NCI-H524 treated with DMSO at 0.1 percent for 48 hours (cell line): ENCODE measurements around the gene SPI1.

Experiments used
- DNase-seq: peaks from one replicate; lab custom pipeline; 2025; lab: John Stamatoyannopoulos, UW

SPI1 gene

DNA sequence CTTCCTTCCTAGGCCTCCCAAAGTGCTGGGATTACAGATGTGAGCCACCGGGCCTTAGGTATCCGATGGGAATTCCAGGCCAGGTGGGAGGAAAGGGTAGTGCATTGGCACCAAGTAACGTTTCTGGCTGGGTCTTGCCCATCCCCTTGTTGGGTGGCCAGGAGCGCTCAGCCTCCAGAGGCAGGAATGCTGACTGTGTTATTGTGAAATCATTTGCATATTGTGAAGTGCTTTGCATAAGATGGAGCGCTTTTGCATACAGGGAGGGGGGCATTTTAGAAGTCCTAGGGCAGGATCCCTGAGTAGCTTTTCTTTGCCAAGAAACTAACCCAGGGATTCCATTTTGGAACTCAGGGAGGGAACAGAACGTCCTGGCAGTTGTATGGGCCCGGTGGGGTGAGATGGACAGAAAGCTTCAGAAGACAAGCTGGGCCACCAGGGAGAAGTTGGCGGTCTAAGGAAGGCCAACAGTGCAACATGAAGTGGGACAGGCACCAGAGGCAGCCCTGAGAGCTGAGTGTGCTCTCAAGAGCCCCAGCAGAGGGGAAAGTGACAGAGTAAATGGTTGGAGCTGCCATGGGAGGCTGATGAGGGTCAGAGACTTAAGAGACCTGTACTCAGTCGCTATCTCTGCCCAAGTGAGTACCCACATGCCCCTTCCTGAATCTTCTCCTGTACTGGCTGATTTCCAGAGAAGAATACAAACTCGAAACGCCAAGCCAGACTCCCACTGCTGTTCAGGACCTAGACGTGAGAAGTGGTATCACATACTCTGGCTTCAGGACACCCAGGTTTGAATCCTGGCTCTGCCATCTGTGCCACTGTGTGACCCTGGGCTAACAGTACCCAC lies 28.8 kb upstream of the SPI1 start:
- DNase-seq: no peak

DNA sequence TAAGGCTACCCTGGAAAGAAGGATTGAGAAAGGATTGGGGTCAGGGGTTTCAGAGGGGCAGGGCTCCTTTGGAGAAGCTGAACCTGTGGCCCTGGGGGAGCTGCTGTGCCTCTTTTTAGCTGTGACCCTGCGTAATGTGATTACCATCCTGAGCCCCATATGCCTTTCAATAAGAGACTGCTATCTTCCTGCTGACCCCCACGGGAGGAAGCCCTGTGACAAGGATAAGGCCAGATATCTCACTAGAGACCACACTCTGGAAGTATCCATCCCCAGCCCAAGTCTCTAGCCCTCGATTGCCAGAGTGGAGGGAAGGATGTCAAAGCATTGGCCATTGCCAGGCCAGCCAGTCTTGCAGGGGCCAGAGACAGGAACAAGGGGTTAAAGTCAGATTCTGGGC lies 25.2 kb upstream of the SPI1 start:
- DNase-seq: no peak

DNA sequence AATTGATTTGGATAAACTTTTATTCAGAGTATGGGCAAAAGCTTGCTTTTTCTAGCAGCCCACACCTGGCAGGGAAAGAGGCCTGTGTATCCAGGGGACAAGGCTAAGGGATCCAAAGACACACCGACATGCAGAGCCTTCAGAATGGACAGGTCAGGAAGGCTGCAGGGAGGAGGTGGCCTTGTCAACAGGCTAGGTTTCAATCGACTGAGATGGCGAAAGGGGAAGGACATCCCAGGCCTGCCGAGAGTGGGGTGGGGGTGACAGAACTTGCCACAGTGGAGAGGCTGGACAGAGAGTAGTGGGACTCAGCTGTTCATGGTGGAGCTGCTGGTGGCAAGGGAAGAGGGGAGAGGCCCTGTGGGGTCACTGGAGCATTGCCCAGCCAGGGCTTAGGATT lies 24.8 kb upstream of the SPI1 start:
- DNase-seq: no peak

DNA sequence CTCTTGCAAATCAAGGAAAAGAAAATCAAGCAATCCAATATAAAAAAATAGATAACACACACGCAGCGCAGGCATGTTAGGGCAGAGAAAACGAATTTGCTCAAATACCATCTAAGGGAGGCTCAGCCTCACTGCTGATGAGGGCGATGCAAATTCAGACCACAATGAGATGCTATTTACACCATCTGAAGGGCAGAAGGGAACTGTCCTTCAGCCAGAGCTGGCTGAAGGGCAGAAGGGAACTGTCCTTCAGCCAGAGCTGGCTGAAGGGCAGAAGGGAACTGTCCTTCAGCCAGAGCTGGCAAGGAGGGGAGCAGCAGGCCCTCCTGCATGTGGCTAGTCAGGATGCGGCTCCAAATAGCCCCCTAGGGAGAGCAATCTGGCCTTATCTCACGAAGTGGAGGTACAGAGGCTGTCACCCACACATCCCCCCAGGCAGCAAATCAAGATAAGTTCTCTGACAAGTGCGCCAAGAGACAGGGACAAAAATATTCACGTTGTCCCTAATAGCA lies 22.5 kb upstream of the SPI1 start:
- no peak for DNase-seq

DNA sequence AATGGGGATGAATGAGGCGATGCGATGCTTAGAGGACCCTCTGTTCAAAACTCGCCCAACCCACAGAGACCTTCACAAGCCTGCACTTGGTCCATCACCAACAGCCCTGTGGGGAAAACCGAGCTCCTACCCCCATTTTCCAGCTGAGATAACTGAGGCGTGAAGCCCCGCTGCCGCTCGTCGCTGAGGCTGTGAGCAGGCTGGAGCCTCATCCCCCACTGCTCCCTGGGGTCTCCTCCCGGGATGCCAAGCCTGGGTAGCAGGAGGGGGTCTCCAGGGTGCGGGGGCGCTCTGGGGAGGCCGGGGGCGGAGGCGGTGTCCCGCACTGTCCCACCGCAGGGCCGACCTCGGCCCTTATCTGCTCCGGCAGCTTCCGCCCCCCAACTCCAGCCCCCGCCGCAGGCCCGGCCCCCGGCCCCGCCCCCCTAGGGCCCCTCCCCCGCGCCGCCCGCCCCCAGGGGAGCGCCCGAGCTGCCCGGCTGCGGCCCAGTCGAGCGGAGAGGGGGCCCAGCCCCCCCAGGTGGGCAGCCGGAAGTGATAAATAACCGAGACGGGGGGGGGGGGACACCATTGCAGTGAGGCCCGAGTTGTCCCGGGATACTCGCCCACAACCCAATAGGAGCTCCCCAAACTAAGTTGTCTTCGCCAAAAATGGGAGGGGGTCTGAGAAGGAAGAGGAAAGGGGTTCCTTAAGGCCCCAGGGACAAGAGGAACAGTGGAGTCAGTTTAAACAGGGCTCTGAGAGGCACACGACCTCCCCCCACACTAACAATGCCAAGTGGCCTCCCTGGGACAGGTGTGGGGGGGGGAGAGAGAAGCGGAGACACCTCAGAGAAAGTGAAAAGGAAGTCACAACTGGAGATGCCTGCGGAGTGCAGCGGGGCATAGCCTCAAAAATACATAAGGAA lies 21.8 kb upstream of the SPI1 start:
- DNase-seq: no peak

DNA sequence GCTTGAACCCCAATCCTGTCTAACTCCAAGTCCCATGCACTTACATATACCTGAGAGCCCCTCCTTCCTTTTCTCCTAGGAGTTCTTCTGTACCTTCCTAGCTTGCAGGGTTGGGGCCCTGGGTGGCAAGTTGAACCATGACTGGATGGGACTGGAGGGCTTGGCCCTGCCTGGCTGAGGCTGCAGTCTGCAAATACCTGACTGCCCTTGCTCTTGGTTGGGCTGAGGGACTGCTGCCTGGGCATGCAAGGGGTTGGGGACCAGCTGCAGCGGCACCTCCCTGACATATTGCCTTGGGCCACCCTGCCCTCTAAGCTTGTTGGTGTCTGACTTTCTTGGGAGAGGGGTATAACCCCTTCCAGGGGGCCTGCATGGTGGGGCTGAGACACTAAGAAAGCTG lies 20.2 kb upstream of the SPI1 start:
- no peak for DNase-seq

DNA sequence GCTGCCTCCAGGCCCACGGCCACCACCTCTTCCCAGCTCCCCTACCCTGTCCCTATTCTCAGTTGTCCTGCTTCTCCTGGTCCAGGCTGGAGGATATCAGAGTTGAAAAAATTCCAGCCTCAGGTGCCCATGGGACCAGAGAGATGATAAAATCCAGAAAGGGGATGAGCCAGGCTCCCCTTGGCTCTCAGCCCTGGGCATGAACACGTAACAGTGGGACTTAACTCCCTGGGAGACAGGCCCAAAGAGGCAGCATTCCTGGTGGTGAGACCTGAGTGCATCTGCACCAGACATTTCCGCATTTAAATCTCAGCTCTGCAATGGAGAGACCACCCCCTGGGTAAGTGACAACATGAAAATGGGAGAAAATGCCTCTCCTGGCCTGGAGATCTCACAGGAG lies 19.7 kb upstream of the SPI1 start:
- no peak for DNase-seq

DNA sequence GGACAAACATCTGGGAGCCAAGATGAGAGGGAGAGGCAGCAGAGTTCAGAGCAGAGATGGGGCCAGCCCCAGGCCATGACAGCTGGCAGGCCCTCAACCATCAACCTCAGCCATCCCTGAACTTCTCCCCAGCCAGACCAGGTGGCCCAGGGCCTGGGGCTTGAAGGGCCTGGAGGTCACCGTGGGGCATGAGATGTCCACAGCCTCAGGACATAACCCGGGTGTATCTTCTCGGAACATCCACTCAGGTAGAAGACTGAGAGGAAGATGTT lies 17.6 kb upstream of the SPI1 start:
- DNase-seq: no peak

DNA sequence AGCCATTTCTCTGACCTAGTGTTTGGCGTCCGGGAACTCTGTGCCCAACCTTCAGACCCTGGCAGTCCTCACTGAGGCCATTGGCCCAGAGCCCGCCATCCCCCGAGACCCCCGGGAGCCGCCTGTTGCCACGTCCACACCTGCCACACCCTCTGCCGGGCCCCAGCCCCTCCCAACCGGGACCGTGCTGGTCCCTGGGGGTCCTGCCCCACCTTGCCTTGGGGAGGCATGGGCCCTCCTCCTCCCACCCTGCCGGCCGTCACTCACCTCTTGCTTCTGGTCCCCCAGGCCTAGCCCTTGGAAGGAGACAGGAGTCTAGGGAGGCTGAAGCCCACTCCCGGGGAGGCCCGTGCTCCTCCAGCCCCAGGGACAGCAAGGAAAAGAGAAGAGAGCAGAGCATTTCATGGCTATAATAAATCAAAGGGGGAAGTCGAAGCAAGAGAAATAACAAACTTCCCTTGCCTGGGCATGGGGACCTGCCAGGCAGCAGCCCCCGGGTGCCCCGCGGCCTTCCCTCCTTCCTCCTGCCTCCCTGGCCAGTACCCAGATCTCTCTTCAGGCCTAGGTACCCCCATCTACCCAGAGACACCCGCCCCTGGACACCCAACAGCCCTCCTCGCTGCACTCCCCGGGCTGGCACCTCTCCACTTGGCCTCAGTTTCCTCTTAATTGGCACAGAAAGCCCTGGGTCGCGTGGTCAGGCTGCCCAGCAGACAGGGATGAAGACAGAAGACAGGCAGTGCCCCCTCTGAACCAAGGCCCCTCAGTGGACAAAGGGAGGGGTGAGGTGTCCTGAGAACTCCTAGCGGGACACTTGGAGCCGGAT lies 17.1 kb upstream of the SPI1 start:
- no peak for DNase-seq

DNA sequence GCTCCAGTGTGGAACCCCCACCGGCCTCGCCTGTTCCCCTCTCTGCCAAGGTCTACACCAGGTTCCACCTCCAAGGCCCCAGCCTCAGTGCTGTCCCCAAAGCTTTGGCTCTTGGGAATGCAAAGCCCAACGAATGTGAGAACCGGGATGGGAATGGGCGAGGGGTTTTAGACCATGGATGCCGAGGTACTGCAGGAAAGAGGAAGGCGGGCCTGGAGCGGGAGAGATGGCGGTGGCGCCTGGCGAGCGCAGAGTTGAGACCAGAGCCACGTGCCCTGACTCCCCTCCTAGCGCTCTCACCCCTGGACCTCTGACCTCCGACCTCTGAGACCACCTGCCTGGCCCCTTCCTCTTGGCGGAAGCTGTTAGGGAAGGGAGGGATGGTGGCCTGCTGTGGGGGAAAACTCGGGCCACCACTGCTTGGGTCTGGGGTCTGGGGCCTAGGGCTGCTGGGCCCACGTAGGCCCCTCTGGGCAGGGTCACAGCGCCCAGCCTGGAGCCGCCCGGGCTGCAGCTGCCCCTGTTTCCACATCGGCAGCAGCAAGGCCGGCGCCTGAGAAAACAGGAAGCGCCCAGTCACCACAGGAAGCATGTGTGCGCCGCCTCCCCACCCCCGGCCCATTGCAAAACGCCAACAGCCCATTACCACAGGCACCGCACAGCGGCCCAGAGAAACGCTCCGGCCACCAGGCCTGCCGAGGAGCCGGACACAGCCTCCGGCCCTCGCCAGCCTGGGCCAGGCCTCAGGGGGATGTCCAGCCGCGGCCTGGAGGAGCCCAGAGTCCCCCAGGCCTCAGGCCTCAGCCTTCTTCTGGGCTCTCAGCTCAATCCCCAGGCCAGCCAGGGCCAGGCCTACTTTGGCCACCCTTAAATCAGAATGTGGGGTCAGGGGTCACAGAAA lies 16.2 kb upstream of the SPI1 start:
- no peak for DNase-seq

DNA sequence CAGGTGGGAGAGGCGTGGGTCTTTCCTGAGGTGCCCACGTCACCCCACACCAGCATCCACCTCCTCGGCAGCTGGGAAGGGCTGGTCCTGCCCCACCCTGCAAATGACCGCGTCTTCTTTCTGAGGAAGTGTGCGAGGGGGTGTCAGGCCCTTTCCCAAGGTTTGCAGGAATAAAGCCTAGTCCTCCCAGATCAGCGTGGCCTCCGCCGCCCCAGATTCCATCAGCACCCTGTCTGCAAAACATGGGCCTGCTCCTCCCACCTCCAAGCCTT lies 15.6 kb upstream of the SPI1 start:
- DNase-seq: no peak

DNA sequence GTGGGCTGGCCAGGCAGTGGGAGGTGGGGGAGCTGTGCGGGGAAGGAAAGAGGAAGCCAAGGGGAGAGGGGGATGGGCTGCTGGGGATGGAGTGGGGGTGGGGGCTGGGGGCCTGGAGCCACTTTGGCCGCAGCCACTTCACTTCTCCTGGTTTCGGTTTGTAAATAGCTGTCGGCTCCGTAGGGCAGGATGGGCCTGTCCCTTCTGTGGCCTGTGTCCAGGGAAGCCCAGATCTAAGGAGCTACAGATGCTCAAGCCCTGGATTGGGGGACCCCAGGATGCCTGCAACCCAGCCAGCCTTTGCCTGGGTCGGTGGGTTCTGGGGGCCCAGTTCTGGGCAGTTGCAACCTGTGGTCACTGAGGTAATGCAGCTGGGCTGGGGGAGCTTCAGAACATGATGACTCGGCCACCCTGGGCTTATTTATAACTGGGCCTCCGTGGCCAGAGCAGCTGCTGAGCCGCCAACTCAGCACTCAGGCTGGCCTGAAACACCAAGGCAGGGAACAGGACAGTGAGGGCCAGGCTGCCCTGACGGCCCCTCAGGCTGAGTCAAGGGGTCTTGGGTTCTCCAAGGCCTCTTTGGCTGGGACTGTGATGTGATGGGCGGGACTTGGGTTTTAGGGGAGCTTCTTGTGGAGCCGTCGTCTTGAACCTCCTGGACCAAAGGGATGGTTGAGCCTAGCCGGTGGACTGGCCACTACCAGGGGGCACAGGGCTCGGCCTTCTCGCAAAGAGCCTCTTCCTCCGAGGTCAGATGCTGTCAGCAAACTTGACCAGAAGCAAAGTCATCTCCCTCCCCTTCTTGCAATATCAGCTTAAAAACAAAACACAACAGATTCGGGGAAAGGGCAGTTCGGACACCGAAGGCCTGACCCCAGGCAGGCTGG lies 15.1 kb upstream of the SPI1 start:
- DNase-seq: no peak

DNA sequence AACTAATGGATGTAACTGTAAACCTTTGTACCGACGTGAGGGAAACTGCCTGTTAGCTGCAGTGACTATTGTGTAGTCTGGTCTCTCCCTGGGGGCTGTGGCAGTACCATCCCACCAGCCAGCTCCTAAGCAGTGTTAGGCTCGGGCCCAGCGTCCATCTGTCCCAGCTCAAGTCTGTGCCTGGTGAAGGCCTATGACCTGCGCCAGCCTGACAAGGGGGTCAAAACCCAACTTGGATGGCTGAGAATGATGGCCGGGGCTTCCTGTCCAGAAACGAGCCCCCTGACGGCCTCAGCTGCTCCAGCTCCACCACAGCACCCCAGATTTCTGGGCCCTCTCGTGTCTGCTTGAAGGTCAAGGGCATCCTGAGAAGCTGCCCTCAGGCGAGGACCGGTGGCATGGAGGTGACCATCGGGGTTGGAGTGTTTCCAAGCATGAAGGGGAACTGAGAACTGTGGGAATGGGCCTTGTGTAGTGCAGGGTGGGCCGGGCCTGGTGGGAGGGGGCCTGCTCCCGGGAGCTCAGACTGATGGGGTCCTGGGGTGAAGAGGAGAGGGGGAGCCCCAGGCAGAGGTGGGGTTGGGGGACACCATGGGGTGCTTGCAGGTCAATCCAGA lies 14.3 kb upstream of the SPI1 start:
- DNase-seq: no peak

DNA sequence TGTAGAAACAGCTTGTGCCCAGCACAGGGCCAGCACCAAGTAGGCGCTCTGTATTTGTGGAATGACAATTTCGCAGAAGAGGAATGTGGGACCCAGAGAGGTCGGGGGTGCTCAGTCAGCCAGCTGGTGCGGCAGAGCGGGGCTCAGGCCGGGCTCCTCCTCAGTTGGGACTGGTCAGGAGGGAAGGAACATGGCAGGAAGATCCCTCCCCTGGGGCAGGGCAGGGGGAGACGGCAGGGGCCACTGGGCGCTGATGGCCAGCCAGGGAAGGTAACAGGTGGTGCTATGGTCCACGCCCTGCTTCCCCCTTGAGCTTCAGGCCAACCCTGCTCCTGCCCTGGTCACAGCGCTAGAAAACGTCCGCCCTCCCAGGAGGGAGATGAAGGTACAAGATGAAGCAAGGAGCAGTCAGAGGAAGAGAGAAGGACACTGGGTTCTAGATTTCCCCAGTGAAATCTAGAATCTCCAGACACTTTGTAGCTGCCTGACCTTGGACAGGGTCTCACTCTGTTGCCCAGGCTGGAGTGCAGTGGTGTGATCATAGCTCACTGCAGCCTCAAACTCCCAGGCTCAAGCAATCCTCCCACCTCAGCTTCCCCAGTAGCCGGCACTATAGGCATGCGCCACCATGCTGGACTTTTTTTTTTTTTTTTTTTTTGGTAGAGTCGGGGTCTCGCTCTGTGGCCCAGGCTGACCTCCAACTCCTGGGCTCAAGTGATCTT lies 13.5 kb upstream of the SPI1 start:
- DNase-seq: no peak

DNA sequence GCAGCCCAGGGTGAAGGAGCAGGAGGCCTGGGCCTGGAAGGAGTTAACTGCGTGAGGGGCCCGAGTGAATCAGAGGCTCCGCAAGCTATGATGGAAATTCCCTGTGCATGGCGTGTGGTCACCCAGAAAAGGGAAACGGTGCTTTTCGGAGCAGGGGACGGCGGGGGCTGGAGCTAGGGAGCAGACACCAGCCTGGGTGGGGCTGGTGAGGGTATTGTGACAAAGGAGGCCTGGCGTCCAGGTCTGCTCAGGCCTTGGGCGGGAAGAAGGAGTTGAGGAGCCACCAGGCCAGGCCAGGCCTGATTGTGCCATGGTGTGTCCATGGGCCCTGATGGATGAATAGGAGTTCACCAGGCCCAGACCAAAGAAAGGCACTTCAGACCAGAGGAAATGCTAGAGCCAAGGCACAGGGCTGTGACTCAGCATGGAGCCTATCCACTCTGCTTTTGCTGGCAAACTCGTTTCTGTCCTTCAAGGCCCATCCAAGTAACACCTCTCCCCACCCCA lies 12.8 kb upstream of the SPI1 start:
- DNase-seq: no peak

DNA sequence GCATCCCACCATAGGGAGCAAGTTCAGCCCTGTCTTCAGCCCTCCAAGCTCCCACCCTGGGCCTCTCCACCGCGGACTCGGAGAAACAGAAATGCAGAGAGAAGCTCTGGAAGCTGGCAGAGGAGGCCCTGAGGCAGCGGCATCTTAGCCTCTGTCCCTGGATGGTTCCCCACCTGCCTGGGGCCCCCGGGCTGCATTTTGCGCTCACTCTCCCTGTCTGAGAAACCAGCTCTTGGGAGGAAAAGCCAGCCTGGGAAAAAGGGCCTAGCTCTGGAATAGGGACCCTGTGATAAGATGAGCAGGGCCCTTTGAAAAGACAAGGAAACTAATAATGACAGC lies 12.0 kb upstream of the SPI1 start:
- no peak for DNase-seq

DNA sequence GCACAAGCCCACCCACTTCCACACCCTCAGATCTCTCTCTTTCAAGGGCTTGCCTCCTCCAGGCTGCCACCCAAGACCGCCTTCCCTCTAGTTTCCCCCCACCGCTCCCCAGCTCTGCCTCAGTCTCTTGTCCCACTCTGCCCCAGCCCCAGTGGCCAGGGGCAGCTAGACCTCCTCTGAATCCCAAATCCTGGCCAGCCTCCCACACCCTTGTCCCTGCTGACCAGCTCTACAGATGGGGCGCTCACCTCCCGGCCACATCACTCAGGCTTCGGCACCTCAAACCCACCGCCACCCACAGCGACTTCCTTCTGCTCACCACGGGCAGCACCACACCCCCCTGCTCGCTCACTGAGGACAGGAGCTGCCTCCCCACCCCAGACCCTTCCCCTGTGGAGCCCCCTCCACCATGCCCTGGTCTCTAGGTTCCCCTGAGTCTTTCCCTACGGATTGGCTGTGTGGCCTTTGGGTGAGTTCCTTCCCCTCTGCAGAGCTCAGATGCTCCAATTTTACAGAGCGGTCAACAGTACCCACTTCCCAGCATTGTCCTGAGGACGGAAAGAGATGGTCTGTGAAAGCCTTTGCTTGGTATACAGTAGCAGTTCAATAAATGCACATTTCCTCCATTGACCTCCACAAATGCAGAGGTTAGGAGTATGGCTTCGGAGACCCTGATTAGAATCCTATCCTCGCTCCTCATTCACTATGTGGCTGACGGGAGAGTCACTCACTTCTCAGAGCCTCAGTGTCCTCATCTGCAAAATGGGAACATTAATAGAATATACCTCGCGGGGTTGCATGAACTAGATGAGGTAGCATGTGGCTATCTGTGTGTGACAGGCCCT lies 11.5 kb upstream of the SPI1 start:
- no peak for DNase-seq
